GM19193 (cell line): ENCODE data around the gene SLC22A2.

Source experiments
- POLR2A ChIP-seq: IDR thresholded peaks from 4 replicates; pipeline ENCODE4 v1.6.1; 2011; ENCODE audit not compliant: insufficient read depth, insufficient read length; ENCODE audit errors: extremely low read depth

The SLC22A2 gene

DNA sequence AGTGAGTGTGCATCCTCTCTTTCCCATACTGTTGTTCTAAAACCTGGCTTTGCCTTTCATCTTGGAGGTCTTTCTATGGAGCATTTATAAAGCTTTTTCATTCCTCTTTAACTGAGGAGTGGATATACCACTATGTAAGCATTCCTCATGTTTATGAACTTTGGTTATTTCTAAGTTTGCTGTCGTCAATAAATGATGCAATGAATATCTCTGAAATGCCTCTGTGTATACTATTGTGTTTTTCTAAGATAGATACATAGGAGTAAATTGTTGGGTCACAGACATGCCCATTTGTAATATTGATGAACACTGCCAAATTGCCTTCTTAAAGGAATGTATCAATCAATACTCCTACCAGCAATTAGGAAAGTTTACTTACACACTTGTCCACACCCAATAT lies 53.9 kb downstream of the SLC22A2 start:
- TF ChIP-seq POLR2A: no peak

DNA sequence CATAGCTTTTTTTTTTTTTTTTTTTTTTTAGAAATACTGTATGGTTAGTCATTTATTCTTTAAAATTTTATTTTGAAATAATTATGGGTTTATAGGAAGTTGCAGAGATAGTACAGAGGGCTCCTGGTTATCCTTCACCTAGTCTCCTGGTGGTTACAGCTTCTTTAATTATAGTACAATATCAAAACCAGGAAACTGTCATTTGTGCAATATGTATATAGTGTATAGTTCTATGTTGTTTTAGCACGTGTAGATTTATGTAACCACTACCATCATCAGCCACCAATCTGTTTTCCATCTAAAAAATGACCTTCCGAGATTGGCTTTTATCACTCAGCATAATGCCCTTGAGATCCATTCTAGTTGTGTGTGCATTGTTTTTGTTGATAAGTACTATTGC lies 54.7 kb downstream of the SLC22A2 start:
- TF ChIP-seq POLR2A: no peak

DNA sequence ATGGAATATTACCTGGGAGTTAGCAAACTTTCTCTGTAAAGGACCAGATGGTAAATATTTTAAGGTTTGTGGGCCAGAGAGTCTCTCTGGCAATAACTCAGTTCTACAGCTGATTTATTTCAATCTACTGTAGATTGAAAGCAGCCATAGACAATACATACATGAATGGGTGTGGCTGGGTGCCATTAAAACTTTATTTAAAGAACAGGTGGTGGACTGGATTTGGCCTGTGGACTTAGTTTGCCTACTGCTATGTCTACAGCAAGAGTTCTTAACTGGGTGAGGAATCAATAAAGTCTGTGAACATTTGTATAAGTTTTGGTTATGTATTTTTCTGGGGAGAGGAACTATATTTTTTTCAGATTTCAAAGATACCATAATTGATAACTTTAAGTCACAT lies 55.1 kb downstream of the SLC22A2 start:
- TF ChIP-seq POLR2A: no peak

DNA sequence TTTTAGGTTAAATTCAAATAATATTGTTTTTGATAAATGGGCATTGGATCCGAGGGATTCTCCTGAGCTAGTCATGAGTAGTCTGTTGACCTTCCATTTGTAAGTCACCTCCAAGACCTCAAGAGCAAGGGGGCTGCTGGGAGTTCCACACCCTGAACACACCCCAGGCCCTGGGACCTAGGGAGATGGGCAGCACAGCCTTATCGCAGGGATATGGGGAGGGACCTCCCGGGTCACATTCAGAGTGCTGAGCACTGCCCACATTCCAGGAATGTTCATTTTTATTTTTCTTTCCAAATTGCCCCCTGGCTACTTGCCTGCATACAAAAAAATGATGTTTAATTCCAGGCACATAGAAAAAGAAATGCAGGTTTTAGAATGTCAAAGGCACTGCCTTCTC lies 55.5 kb downstream of the SLC22A2 start:
- TF ChIP-seq POLR2A: no peak

DNA sequence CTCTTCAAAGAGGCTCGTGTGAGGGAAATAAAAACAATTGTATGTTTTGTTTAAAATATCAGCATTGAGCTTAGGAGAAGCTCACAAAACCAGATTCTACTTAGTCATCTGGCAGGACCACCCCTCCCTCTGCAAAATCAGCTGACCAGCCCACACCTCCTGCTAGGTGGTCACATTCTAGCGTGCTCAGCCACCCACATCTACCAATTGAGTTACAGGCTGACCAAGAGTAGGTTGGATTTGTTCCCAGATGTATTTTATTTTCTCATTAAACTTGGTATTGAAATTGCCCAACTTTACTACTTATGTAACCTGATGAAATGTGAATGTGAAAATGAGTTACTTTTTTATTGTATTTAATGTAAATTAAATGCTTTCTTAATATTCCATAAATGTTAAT lies 56.2 kb downstream of the SLC22A2 start:
- no peak for TF ChIP-seq POLR2A

DNA sequence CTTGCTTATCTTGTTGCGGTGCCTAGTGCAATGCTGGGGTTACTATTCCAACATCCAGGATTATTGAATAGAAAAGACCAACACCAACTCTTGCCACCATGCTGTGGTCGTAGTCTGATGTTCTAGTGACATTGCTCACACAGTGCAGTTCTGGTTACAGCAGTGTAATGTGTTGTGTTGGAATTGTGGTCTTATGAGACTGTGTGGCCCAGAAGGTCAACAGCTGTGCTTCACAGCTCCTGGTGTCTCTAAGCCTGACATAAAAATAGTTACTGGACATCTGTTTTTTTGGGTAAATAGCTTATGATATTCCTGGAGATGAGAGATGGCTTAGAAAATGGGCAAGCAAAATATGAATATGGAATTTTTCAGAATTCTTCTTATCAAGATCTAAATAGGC lies 57.6 kb downstream of the SLC22A2 start:
- TF ChIP-seq POLR2A: no peak

DNA sequence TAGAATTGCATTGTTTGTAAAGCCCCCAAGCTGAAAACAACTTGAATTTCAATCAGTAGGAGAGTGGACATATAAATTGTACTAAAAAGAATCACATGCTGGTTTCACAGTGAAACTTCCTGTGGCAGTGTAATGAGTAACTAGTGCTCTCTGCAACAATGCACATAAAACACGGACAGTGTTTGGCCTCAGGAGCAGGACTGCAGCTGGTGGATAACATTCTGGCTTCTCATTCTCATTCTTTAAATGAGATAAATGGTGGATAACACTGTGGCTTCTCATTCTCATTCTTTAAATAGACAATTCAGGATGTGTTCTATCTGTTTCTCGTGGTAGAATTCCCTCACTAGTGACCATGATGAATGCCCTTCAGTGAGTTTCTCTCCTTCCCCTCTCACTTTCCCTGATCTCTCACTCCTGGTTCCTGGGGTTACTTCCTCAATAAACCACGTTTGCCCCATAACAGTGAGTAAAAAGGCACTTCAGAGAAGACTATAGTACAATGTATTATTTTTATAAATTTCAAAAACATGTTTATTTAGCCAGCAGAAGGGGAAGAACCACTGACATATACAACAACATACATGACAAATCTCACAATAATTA lies 59.9 kb downstream of the SLC22A2 start:
- no peak for TF ChIP-seq POLR2A

DNA sequence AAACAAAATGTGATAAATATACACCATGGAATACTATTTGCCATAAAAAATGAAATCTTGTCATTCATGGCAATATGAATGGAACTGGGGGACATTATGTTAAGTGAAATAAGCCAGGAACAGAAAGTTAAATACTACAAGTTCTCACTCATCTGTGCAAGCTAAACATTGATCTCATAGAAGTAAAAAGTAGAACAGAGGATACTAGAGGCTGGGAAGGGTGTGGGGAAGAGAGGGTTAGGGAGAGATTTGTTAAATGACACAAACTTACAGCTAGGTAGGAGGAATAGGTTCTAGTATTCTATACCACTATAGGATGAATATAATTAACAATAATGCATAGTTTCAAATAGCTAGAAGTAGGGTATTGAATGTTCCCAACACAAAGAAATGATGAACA lies 61.0 kb downstream of the SLC22A2 start:
- TF ChIP-seq POLR2A: no peak

DNA sequence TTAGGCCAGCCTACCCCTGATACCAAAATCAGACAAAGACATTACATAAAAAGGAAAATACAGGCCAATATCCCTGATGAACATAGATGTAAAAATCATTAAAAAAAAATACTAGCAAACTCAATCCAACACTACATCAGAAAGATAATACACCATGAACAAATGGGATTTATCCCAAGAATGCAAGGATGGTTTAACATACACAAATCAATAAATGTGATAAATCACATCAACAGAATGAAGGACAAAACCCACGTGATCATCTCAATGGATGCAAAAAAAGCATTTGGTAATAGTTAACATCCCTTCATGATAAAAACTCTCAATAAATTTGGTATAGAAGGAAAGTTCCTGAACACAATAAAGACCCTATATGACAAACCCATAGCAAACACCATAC lies 63.8 kb downstream of the SLC22A2 start:
- TF ChIP-seq POLR2A: no peak

DNA sequence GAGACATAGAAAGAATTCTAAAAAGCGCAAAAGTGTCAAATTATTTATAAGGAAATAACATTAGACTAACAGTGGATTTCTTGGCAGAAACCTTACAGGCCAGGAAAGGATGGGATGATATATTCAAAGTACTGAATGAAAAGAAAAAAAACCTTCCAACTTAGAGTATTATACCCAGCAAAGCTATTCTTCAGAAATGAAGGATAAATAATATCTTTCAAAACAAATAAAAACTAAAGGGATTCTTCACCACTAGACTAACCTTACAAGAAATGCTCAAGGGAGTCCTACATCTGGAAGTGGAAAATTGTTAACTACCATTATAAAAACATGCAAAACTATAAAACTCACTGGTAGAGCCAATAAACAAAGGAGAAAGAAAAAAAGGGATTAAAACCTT lies 65.8 kb downstream of the SLC22A2 start:
- TF ChIP-seq POLR2A: no peak

DNA sequence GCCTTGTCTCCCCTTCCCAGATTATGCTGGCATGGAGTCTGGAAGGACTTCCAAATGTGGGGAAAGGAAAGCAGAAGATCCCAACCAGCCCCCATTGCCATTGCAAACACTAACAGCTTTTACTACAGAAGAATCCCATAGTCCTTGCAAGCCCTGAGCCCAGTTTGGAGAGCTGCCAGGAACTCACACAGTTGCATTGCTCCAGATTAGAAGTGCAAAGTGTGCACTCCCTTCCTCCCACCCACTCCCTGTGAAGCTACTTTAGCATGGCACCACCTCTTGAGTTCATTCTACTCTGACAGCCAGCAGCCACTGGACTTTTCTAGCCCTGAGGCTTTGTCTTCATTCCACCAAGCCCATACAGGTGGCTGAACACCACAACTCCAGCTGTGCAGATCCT lies 67.6 kb downstream of the SLC22A2 start:
- TF ChIP-seq POLR2A: no peak

DNA sequence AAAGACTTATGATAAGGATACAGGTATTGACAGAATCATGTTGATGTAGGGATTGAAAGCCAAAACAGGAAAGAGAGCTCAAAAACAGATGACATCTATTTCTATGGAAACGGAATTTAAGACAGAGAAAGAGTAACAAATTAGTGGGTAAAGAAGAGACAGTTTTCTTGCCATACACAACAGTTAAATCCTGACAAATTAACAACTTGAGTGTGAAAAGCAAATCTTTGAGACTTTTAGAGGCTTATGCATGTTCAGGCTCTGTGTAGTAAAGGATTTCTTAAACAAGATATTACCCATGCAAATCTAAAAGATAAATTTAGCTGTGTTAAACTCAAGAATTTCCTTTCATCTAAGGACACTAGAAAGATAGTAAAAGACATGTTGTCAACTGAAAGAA lies 68.5 kb downstream of the SLC22A2 start:
- TF ChIP-seq POLR2A: no peak

DNA sequence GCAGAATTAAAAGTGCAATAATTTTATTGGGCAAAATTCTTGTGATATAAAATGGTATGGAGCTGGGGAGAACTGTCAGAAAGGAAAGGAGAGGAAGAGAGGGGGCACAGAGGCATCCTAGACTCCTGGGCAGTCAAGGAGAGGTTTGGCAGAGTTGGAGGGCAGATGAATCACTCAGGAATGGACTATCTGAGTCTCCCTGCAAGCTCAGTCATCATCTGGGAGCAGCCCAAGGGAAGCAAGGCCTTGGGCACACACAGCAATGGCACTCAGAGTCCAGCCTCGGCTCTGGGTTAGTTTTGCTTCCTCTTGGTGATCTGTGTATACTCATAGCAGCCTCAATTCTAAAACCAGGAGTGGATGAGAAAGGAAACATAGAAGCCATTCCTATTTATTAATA lies 69.8 kb downstream of the SLC22A2 start:
- no peak for TF ChIP-seq POLR2A

DNA sequence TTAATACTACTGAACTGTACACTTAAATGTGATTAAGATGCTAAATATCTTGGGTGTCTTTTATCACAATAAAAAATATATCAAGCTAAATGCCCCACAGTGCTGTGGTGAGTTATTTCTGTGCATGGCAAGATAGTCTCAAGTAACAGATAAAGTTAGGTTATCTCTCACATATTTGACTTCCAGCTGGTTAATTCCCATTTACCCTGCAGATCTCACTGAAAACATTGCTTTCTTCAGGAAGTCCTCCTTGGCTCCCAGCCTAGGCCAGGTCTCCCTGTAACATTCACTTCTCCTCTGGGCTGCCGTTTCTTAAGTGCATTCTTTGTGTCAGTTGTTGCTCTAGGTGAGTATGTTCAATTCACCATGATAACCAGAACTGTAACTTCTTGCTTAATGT lies 77.9 kb downstream of the SLC22A2 start:
- no peak for TF ChIP-seq POLR2A

DNA sequence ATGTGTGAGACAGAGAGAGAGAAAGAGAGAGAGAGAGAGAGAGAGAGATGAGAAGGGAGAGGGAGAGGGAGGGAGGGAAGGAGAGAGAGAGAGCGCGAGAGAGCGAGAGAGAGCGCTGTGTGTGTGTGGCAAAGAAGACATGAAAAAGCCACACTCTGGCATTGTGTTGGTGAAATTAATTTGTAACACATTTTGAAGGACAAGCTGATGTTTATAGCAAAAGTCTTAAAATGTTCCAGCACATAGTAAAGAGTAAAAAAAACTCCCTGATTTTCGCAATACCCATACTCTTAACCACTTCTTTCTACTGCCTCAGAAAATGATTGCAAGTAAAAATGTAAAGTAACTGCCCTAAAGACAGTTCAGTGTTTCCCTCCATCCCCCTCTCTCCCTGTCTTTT lies 80.3 kb downstream of the SLC22A2 start:
- no peak for TF ChIP-seq POLR2A

DNA sequence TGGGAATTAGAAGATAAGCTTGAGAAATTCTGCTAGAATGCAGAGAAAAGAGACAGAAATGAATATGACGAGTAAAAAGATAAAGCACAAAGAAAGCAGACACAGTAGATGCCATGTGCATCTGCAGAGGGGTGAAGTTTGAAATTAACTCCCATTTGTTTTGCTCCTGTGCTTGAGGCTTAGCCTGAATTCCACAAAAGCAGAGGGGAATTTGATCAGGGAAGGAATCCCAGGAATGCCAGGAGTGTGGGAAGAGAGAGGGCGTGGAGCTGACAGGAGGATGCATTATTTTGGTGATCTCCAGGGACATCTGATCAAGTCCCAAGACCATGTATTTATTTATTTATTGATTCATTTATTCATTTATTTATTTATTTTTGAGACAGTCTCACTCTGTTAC lies 81.4 kb downstream of the SLC22A2 start:
- TF ChIP-seq POLR2A: no peak

DNA sequence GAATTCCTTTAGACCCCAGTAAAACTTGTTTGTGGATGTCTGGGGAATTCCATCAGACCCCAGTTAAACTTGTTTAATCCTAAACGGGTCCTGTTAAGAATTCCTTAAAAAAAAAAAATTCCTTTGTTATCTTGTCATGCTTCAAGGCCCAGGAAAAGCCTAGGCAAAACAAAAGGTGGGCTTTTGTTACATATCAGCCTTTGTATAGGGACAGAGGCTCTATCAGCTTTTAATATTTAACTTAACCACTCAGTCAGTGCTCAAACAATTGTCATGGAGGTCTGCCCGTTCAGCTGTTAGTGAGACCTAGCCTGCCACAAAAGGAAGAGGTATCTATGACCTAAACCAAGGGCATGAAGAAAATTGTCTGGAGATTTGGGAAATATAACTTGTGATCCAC lies 83.9 kb downstream of the SLC22A2 start:
- no peak for TF ChIP-seq POLR2A

DNA sequence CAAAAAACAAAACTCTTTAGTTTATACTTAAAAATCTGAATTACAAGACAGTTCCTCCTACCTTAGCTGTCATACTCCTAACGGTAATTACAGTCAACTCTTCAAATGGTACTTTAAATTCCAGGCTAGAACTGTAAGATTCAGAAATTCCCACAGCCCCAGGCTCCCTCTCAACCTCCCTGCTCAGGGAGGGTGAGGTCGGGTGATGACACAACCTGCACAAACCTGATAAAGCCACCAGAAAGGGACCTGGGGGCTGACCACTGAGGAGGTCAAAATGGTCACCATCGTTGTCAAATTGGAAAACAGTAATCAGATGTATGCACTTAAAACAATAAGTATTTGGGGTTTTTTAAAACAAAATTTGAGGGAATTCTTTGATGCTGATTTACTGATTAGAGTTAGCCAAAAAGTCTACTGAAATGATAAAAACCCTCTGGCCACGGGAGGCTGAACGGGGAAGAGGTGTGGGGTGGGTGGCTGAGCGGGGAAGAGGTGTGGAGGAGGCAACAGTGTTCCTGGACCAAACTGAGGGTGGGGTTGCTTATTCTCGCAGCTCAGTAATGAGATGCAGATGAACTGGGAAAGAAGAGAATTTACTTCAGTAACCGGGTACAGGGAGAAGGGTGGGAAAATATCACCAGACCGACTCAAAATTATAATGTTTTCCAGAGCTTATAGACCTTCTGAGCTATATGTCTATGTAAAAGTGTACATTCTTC lies 84.7 kb downstream of the SLC22A2 start:
- no peak for TF ChIP-seq POLR2A

DNA sequence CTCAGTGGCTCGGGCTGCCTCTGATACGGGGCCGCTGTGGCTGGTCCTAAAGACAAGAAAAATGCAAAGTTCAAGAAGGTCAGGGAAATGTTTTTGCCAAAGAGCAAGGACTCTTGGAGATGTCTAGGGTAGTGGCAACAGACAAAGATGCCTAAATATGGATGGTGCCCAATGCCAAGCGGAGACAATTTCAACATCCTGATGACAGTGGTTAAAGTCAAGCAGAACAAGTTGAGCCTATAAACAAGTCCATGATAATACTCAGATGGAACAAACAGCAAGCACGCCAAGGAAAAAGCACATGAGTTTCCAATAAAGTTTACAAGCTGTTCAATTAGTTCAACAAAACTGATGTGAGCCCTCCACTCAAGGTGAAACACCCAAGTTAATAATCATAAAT lies 85.9 kb downstream of the SLC22A2 start:
- no peak for TF ChIP-seq POLR2A
